SW480 (cell line): ENCODE results near the gene CHST15.

ENCODE experiments used
- DNase-seq: peaks from one replicate; pipeline ENCODE4 v3.0.0-alpha.2; 2016; ENCODE audit warnings: low spot score

Gene CHST15

GRCh38 chr10:124092860-124093773 lies at the start of gene CHST15:
Gene CHST15, minus strand, starts transcription at chr10:124093598. Its CDS starts 47,386 bp downstream, at chr10:124046212.
- DNase-seq, result peak; percentile 67

GRCh38 chr10:124142960-124143359 lies 49.6 kb upstream of the CHST15 start:
- DNase-seq, result no peak

GRCh38 chr10:124142006-124142739 lies 48.8 kb upstream of the CHST15 start:
- no peak for DNase-seq

GRCh38 chr10:124138883-124139348 lies 45.5 kb upstream of the CHST15 start:
- DNase-seq, result no peak

GRCh38 chr10:124138195-124138882 lies 44.9 kb upstream of the CHST15 start:
- DNase-seq, result no peak

- no peak for DNase-seq
Observed at GRCh38 chr10:124134251-124134893, 41.0 kb upstream of the CHST15 start.

- no peak for DNase-seq
Observed at GRCh38 chr10:124132876-124133275, 39.5 kb upstream of the CHST15 start.

GRCh38 chr10:124132306-124132705 lies 38.9 kb upstream of the CHST15 start:
- DNase-seq, result no peak

- DNase-seq, result no peak
Observed at GRCh38 chr10:124131172-124131571, 37.8 kb upstream of the CHST15 start.

- no peak for DNase-seq
Observed at GRCh38 chr10:124130198-124130900, 37.0 kb upstream of the CHST15 start.

- DNase-seq, result no peak
Observed at GRCh38 chr10:124129471-124129870, 36.1 kb upstream of the CHST15 start.

GRCh38 chr10:124128811-124129145 lies 35.4 kb upstream of the CHST15 start:
- no peak for DNase-seq

- DNase-seq, result no peak
Observed at GRCh38 chr10:124127965-124128810, 34.8 kb upstream of the CHST15 start.

GRCh38 chr10:124127563-124127962 lies 34.2 kb upstream of the CHST15 start:
- DNase-seq, result no peak

GRCh38 chr10:124126983-124127385 lies 33.6 kb upstream of the CHST15 start:
- DNase-seq, result no peak

GRCh38 chr10:124126145-124126982 lies 33.0 kb upstream of the CHST15 start:
- no peak for DNase-seq

GRCh38 chr10:124125305-124126116 lies 32.1 kb upstream of the CHST15 start:
- peak; percentile 22 for DNase-seq

- no peak for DNase-seq
Observed at GRCh38 chr10:124124769-124125161, 31.4 kb upstream of the CHST15 start.
